Right lobe of liver (tissue), 6 donors: Measurements from ENCODE around the gene PLXNB1. TPM values are rescaled to one million over a fixed set of nuclear protein-coding genes. Genes with fewer than 3 reads are reported as not detected.

ENCODE experiments used
- ATAC-seq, 4 donors: fragments of 200-7000 bp; cut with Tn5 transposase; one replicate each; pipeline ENCODE4 v1.9.1; 2020; ENCODE audit warnings: mild to moderate bottlenecking in 4 of 4, moderate library complexity in 4 of 4
- DNase-seq, 3 donors: peaks; one replicate each; pipeline ENCODE4 v3.0.0-alpha.2; 2020
- H3K27ac ChIP-seq, 3 donors: fragments of 200-600 bp; one replicate each; pipeline ENCODE4 v1.8.0; 2022
- H3K27me3 ChIP-seq, 2 donors: fragments of 200-600 bp; one replicate each; pipeline ENCODE4 v1.8.0; 2022
- H3K36me3 ChIP-seq, 4 donors: fragments of 200-600 bp; sonication (generic) in 1 of 4; one replicate each; pipeline versions ENCODE4 v1.5.1 to v1.8.0; 2017 to 2022; ENCODE audit warnings: control low read depth in 1 of 4
- H3K4me1 ChIP-seq, 4 donors: fragments of 200-600 bp; sonication (generic) in 1 of 4; one replicate each; pipeline versions ENCODE4 v1.5.1 to v1.8.0; 2017 to 2022; ENCODE audit warnings: control low read depth in 1 of 4
- H3K4me3 ChIP-seq, 3 donors: fragments of 200-600 bp; one replicate each; pipeline ENCODE4 v1.8.0; 2022
- H3K9me3 ChIP-seq, 4 donors: fragments of 200-600 bp; sonication (generic) in 1 of 4; one replicate each; pipeline versions ENCODE4 v1.5.1 to v1.8.0; 2017 to 2022; ENCODE audit warnings: control low read depth in 1 of 4
- CTCF ChIP-seq, 4 donors: fragments of 200-600 bp in 3 of 4; fragments of 450-650 bp in 1 of 4; IDR thresholded peaks; one replicate each; pipeline versions ENCODE4 v1.5.1 to v1.8.0; 2016 to 2022; ENCODE audit warnings: antibody characterized with exemption in 4 of 4, mild to moderate bottlenecking in 2 of 4
- POLR2A ChIP-seq: fragments of 450-650 bp; IDR thresholded peaks from one replicate; pipeline ENCODE4 v1.6.1; 2017; ENCODE audit warnings: antibody characterized with exemption, mild to moderate bottlenecking
- WGBS: methylation state at CpG from one replicate; pipeline ENCODE4 v1.1.6; 2018; ENCODE audit warnings: low coverage, low lambda C conversion rate; ENCODE audit not compliant: insufficient coverage; ENCODE audit errors: missing lambda C conversion rate; 5-methylcytosine and 5-hydroxymethylcytosine counted together
- intact Hi-C, 2 donors: fragments of 100-400 bp; cut with DNase I; formaldehyde crosslinking; loops; one replicate each; pipeline versions ENCODE4 v1.11.2 to v1.14.1; 2022
- total RNA-seq, 6 experiments: library from RNA; depleted of rRNA in 2 of 6; stranded (reverse); fragments of >200 nt in 2 of 6; fragmentation: NEBNext Ultra II Directional in 3 of 6; extraction: Animal tissue kit (Norgen Biotek cat#: 25700) in 3 of 6; gene quantifications; one replicate each; pipeline versions ENCODE4 v1.1.0 to v1.2.4, GENCODE V29; 2016 to 2023
- donor health status: DM: no; HTN: yes; CAD: no.
- donor health status: DM: no; HTN: no; CAD: no.
- donor health status: DM: no; HTN: no; CAD: no.
- donor health status: DM: no; HTN: yes; CAD: no.
- donor health status: DM: no; HTN: yes; CAD: no.

PLXNB1 gene
- total RNA-seq, 6 experiments from 2014 or later = 65.9 to 132 (median 86.5) TPM

- Histone ChIP-seq H3K27ac (no peak overlapping the region), H3K36me3 (peaks cover 0 to 19% (median 0%) of the 10 kb centered on the region in 4 donors), H3K27me3 (no peaks in the 10 kb centered on the region), H3K4me3 (no peak overlapping the region), H3K9me3 (no peaks in the 10 kb centered on the region), H3K4me1 (peaks cover 0 to 18% (median 6%) of the 10 kb centered on the region in 4 donors)
- intact Hi-C loops = loop anchor here (5.0 kb wide), 2 partner anchors 40 to 165 kb away; no protein-coding TSS in a partner anchor
- TF ChIP-seq CTCF (IDR thresholded peaks at IDR 0.05) (no peak), POLR2A (no peak)
- no peak for DNase-seq
- 75% methylated on average over 7 of the region's 7 CpGs for WGBS
- ATAC-seq = no peak
These were observed 7.0 kb upstream of the PLXNB1 start for GRCh38 chr3:48436855-48437254.

DNA sequence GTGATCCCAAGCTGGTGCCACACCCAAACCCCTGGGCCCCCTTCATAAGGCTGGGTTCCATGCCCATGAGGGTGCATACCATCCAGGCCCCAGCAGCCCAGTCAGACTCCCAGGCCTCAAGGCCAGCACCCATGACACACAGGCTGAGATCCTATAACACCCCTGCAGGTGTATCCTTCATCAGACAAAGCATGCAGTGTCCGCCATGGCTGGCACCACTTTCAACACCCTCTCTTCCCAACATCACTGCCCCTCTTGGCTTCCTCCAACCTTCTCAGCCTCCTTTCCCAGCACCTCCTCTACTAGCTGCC is 6.5 kb upstream of the PLXNB1 start:
- Histone ChIP-seq H3K9me3 (no peaks in the 10 kb centered on the region), H3K27me3 (no peaks in the 10 kb centered on the region), H3K4me1 (peaks cover 0 to 18% (median 5%) of the 10 kb centered on the region in 4 donors), H3K4me3 (no peak overlapping the region), H3K36me3 (peaks cover 0 to 15% (median 0%) of the 10 kb centered on the region in 4 donors), H3K27ac (no peak overlapping the region)
- intact Hi-C loops = loop anchor here (5.0 kb wide), 2 partner anchors 39 to 164 kb away; no protein-coding TSS in a partner anchor
- no peak for DNase-seq
- 40% methylated on average over 1 of the region's 1 CpG for WGBS
- no peak for ATAC-seq
- TF ChIP-seq CTCF (IDR thresholded peaks at IDR 0.05) = no peak
- no peak for TF ChIP-seq POLR2A

DNA sequence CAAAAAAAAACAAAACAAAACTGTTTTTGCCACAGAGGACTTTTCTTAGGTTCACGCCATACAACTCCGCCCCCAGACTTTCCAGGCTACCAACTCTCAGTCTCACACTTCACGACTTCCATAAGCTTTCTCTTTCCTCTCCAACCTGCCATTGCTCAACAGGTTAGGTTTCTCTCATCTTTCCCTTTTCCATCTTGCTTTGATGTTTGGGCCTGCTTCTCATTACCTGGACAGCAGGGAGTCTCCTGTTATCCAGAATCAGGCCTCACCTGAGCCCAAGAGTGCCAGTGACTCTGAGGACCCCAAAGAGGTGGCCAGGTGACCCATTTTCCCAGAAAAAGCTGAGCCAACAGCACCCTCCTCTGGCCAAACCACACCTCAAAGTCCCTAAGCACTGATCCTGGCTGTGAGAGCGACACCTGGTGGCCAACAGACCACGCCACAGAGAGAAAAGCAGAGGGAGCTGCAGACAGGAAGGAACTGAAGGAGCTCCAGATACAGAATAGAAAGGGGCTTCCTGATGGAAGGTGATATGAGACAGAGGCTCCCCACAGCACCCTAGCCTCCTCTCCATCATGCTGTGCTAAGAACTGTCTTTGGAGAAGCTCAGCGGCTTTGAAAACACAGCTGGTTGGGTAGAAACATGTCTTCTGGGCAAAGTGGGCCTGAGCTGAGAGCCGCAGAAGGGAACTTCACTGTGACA is 6.0 kb upstream of the PLXNB1 start:
- ATAC-seq (peak; percentile 70 to 78 (median 74)), DNase-seq (peak; percentile 83 to 87 (median 86))
- H3K36me3 ChIP-seq = peaks cover 0 to 14% (median 0%) of the 10 kb centered on the region in 4 donors
- no peak overlapping the region for H3K4me3 ChIP-seq
- peaks cover 0 to 18% (median 6%) of the 10 kb centered on the region in 4 donors for H3K4me1 ChIP-seq
- intact Hi-C loops = loop anchor here (5.0 kb wide), 2 partner anchors 39 to 164 kb away; no protein-coding TSS in a partner anchor
- TF ChIP-seq POLR2A (no peak), CTCF (IDR thresholded peaks at IDR 0.05) (peak; percentile 99 to 100 (median 99))
- WGBS = 17% methylated on average over 6 of the region's 7 CpGs
- H3K27ac ChIP-seq = no peak overlapping the region
- no peaks in the 10 kb centered on the region for H3K27me3 ChIP-seq
- no peaks in the 10 kb centered on the region for H3K9me3 ChIP-seq

- H3K4me3 ChIP-seq = no peak overlapping the region
- H3K36me3 ChIP-seq = peaks cover 0 to 14% (median 0%) of the 10 kb centered on the region in 4 donors
- no peaks in the 10 kb centered on the region for H3K27me3 ChIP-seq
- no peak overlapping the region for H3K27ac ChIP-seq
- intact Hi-C loops = loop anchor here (5.0 kb wide), 2 partner anchors 38 to 163 kb away; no protein-coding TSS in a partner anchor
- H3K9me3 ChIP-seq = no peaks in the 10 kb centered on the region
- TF ChIP-seq POLR2A (no peak), CTCF (IDR thresholded peaks at IDR 0.05) (no peak)
- DNase-seq = no peak
- ATAC-seq = no peak
- WGBS = 83% methylated on average over 3 of the region's 4 CpGs
- H3K4me1 ChIP-seq = peaks cover 0 to 24% (median 9%) of the 10 kb centered on the region in 4 donors
These were observed 5.3 kb upstream of the PLXNB1 start for GRCh38 chr3:48435223-48435595.
